ENCODE results near the gene NINJ1. TPM values are rescaled to one million over a fixed set of nuclear protein-coding genes. Genes with fewer than 3 reads are reported as not detected.

The NINJ1 gene
- polyA plus RNA-seq, 1 donor, result 26.4 TPM

GRCh38 chr9:93132287-93132927 lies 1.6 kb downstream of the NINJ1 start:
- no peak for DNase-seq (ENCODE audit: low read depth)

GRCh38 chr9:93131599-93132286 lies 2.3 kb downstream of the NINJ1 start:
- DNase-seq (ENCODE audit: low read depth), result no peak

- DNase-seq (ENCODE audit: low read depth), result no peak
These were observed 3.1 kb downstream of the NINJ1 start for GRCh38 chr9:93130861-93131481.

GRCh38 chr9:93129691-93130500 lies 4.2 kb downstream of the NINJ1 start:
- no peak for DNase-seq (ENCODE audit: low read depth)

GRCh38 chr9:93129286-93129685 lies 4.8 kb downstream of the NINJ1 start:
- DNase-seq (ENCODE audit: low read depth), result no peak

GRCh38 chr9:93128715-93129224 lies 5.3 kb downstream of the NINJ1 start:
- no peak for DNase-seq (ENCODE audit: low read depth)

GRCh38 chr9:93128011-93128714 lies 5.9 kb downstream of the NINJ1 start:
- DNase-seq (ENCODE audit: low read depth), result no peak

GRCh38 chr9:93127395-93127911 lies 6.6 kb downstream of the NINJ1 start:
- no peak for DNase-seq (ENCODE audit: low read depth)

- no peak for DNase-seq (ENCODE audit: low read depth)
These were observed 7.2 kb downstream of the NINJ1 start for GRCh38 chr9:93126825-93127368.

- no peak for DNase-seq (ENCODE audit: low read depth)
These were observed 7.8 kb downstream of the NINJ1 start for GRCh38 chr9:93126151-93126781.

- no peak for DNase-seq (ENCODE audit: low read depth)
These were observed 8.6 kb downstream of the NINJ1 start for GRCh38 chr9:93125331-93125894.

GRCh38 chr9:93124793-93125192 lies 9.3 kb downstream of the NINJ1 start:
- no peak for DNase-seq (ENCODE audit: low read depth)

GRCh38 chr9:93123561-93124283 lies 10.3 kb downstream of the NINJ1 start:
- DNase-seq (ENCODE audit: low read depth), result no peak

GRCh38 chr9:93122721-93123221 lies 11.3 kb downstream of the NINJ1 start:
- no peak for DNase-seq (ENCODE audit: low read depth)

- no peak for DNase-seq (ENCODE audit: low read depth)
These were observed 12.5 kb downstream of the NINJ1 start for GRCh38 chr9:93121316-93122241.

- DNase-seq (ENCODE audit: low read depth), result no peak
These were observed 13.2 kb downstream of the NINJ1 start for GRCh38 chr9:93120846-93121315.

- no peak for DNase-seq (ENCODE audit: low read depth)
These were observed 13.9 kb downstream of the NINJ1 start for GRCh38 chr9:93119953-93120845.

Measured in forelimb muscle (tissue), 1 donor.